Hindlimb muscle (tissue), 1 donor: Measurements from ENCODE around the gene CHD3. TPM values are rescaled to one million over a fixed set of nuclear protein-coding genes. Genes with fewer than 3 reads are reported as not detected.

Experiments used
- DNase-seq: peaks from one replicate; pipeline ENCODE4 v3.0.0-alpha.2; 2013
- polyA plus RNA-seq: library from polyadenylated mRNA; unstranded; fragments of 120-200 nt; gene quantifications from one replicate; pipeline ENCODE4 v1.2.1, GENCODE V29; 2013; ENCODE audit not compliant: insufficient read length

Gene CHD3
- polyA plus RNA-seq, 1 donor, result 60.9 TPM

- no peak for DNase-seq
Measured at GRCh38 chr17:7867881-7868329, 20.7 kb upstream of the CHD3 start.

- DNase-seq, result no peak
Measured at GRCh38 chr17:7873051-7873450, 15.5 kb upstream of the CHD3 start.

- DNase-seq, result no peak
Measured at GRCh38 chr17:7875804-7876370, 12.7 kb upstream of the CHD3 start.

GRCh38 chr17:7878234-7878633, 10.4 kb upstream of the CHD3 start:
- no peak for DNase-seq

DNA sequence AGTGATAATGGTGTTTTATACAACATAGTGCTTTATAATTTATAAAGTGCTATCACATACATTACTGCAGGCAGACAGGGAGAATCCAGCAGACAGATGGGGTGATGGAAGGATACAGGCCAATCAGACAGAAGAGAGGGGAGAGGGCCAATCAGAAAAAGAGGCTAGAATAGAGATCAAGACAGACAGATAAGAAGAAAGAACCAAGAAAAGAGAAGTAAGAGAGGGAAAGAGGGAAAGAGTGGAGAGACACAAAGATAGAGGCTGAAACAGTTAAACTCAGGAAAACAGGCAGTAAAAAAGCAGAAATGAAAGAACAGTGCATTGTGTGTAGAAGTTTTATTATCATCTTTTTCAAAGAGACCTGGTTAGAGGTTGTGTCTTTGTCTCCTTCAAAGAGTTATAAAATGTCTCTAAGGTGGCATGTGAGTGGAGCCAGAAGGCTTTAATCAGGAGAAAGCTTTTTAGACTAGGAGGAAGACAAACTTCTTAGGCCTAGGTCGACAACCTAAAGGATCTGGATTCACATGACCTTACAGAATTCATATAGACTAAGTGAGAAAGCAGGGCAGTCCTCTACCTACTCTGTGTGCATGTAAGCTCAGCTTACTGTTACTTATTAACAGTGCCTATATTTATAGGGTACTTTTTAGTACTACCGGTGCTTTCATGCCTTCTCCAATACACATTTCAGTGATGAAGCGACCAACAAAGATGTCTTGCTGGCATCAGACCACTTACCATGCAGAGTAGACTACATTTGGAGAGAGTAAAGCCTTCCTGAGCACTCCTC, 8.3 kb upstream of the CHD3 start:
- DNase-seq, result no peak

DNA sequence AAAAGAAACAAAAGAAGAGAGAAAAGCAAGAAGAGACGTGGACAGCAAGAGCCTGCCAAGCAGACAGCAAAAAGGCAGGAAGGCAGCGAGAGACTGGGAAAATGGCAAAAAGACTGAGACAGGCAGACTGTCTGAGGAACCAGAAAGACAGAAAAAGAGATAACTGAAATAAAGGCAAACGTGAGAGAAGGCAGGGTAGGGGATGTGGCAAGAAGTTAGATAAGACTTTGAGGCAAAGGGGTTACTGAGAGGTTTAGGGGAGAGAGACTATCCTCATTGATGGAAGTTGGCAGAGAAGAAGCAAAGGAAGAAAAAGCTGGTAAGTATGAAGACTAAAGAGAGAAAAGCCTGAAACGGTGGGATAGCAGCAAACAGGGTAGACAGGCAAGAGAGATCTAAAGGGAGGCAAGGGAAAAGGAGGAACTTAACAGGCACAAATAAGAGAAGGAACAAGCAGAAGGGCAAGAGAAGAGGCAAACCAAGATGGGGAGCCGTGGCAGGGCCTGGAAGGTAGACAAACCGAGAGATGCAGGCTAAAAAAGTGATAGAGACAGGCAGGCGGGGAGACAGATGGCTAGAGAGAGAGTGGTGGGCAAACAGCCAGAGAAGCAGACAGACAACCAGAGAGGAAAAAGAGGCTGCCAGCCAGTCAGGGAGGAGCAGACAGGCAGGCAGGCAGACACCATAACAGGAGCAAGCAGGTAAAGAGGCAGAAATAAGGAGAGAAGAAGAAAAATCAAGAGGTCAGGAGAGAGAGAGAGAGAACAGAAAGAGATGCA, 7.1 kb upstream of the CHD3 start:
- no peak for DNase-seq

GRCh38 chr17:7882068-7882467, 6.5 kb upstream of the CHD3 start:
- no peak for DNase-seq

- DNase-seq, result no peak
Measured at GRCh38 chr17:7882629-7883028, 6.0 kb upstream of the CHD3 start.

GRCh38 chr17:7883781-7884386, 4.7 kb upstream of the CHD3 start:
- peak; percentile 42 for DNase-seq

- DNase-seq, result no peak
Measured at GRCh38 chr17:7884581-7885366, 3.8 kb upstream of the CHD3 start.

DNA sequence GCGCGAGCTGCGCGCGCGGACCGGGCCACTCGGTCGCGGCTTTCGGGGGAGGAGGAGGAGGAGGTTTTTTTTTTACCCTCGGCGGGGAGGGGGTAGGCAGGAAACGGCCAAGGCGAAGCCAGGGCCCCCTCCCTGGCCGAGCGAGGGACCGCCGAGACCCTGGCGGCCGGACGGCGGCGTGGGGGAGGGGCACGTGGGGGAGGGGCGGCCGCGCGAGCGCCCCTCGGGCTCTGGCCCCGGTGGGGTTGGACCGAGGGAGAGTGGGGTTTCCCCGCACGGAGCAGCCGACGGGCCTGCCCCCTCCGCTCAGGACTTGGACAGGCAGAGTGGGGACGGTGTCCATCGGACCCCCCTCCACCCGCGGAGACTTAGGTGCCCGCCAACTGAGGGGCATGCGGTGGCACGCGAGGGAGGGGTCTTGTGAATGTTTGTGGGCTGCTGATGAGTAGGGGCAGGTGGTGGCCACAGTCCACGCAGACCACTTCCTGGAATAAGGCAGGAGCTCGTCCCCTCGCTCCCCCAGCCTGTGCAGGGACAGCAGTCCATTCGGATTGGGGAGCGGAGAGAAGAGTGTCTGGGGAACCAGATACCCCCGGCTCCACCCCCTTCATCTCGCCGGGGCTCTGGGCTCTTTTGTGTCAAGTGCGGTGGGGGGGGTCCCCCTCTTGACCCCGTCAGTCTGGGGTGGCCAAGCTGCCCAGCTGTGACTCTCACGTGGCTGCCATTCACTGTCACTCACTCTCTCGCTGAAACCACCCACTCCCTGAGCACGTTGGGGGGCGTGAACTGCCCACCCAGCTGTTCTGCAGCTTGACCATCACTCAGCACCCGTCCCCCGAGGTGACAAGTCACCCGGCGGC, 3.0 kb upstream of the CHD3 start:
- peak; percentile 60 for DNase-seq

DNA sequence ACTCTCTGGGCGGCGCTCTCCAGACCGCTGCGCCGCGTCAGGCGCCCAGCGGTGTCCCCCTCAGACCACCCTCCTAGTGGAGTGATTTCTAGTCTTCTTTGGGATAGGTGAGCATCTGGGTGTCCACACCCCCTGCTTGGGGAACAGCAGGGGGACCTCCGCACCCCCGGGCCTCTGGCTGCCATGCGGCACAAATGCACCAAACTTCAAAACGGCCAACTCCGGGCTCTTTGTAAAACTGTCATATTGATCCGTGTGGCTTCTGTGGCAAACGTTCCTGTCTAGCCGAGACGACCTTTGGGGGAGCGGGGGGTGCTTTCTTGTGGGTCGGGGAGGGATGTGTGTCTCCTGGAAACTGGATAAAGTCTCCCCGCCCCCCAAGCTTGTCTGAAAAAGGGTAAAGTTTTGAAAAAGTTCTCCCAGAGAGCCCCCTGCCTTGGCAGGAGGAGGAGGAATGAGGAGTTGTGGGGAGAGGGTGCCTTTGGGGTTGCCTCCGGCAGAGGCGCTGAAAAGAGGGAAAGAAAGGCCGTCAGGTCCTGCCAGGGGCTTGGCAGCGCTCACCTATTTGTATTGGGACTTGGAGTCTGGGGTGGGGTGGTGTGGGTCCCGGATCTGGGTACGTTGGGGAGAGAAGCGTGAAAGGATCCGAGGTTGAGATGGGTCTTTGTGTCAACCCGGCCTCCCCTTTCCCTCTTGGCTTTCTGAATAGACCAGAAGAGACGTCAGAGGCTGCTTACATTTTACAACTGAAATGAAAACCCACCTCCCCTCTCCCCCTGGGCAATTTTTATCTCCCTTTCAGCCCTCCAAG, 2.2 kb upstream of the CHD3 start:
- peak; percentile 57 for DNase-seq

- no peak for DNase-seq
Measured at GRCh38 chr17:7887038-7887481, 1.5 kb upstream of the CHD3 start.

DNA sequence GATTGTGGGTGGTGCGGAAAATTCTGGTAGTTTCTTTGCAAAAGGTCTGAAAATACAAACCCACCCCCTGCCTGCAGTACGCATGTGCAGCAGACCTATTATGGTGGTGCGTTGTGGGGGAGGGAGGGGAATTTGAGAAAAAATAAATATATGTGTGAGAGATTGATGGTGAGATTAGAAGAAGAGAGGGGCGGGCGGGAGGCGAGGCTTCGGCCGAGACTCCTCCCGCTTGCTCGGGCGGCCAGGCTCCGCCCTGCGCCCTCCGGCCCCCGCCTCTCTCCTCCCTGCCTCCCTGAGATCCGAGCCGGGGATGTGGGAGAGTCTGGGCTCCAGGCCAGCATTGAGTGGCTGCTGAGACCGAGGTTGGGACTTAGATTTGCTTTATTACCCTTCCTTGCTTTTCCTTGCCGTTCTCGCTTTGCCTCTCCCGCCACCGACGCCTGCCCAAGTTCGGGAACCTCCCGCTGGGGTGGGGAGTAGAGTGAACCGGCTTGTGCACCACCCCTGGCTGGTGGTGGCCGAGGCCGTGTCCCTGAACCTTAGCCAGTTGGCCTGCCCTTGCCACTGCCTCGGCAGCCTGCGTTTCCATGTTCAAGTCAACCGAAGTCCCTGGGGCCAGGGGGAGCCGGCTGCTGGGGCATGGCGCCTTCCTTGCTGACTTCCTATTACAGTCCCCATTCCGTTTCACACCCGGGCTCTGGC, 956 bp upstream of the CHD3 start:
- DNase-seq, result peak; percentile 97

- DNase-seq, result peak; percentile 88
Measured at GRCh38 chr17:7889166-7889955, 772 bp downstream of the CHD3 start.

- DNase-seq, result no peak
Measured at GRCh38 chr17:7893187-7893880, 4.7 kb downstream of the CHD3 start.

DNA sequence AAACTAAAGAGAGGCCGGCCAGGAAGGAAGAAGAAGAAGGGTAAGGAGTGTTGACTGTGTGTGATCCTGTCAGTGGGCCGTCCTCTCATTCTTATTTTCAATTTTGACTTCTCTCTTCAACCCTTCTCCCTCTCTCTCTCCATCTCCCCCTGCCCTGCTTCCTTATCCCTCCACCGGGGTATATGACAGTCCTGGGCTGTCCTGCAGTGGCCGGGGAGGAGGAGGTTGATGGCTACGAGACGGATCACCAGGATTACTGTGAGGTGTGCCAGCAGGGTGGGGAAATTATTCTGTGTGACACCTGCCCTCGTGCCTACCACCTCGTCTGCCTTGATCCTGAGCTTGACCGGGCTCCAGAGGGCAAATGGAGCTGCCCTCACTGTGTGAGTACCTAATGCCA, 5.6 kb downstream of the CHD3 start:
- DNase-seq, result no peak

DNA sequence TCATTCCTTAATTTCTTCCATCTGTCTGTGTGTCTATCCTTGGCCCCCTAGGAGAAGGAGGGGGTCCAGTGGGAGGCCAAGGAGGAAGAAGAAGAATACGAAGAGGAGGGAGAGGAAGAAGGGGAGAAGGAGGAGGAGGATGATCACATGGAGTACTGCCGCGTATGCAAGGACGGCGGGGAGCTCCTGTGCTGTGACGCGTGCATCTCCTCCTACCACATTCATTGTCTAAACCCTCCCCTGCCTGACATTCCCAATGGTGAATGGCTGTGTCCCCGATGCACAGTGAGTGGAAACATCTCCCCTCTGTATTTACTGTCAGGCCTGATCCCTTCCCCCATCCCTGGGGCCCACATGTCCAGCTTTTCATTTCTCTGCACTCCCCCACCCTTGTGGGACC, 6.3 kb downstream of the CHD3 start:
- no peak for DNase-seq
